AML-193 (cell line): ENCODE results near the gene FKBP4.
A peak's percentile ranks its signal among the peaks of the same experiment; 100 is the strongest.

ENCODE experiments used
- DNase-seq, 2 experiments: peaks; one replicate each; lab custom pipeline; 2025; lab: John Stamatoyannopoulos, UW

Gene FKBP4

GRCh38 chr12:2813214-2814185 lies 18.7 kb downstream of the FKBP4 start:
- peak; percentile 79 to 83 for DNase-seq

- no peak for DNase-seq
Observed at GRCh38 chr12:2819810-2820209, 25.0 kb downstream of the FKBP4 start.

- DNase-seq: no peak
Observed at GRCh38 chr12:2820432-2820831, 25.7 kb downstream of the FKBP4 start.

- DNase-seq: no peak
Observed at GRCh38 chr12:2823483-2823882, 28.7 kb downstream of the FKBP4 start.

- no peak for DNase-seq
Observed at GRCh38 chr12:2824541-2824940, 29.8 kb downstream of the FKBP4 start.

GRCh38 chr12:2825132-2825531 lies 30.4 kb downstream of the FKBP4 start:
- DNase-seq: no peak

GRCh38 chr12:2826036-2826435 lies 31.3 kb downstream of the FKBP4 start:
- DNase-seq: no peak

GRCh38 chr12:2826721-2827515 lies 32.1 kb downstream of the FKBP4 start:
- no peak for DNase-seq

- no peak for DNase-seq
Observed at GRCh38 chr12:2829275-2829674, 34.5 kb downstream of the FKBP4 start.

- DNase-seq: no peak
Observed at GRCh38 chr12:2832550-2833127, 37.9 kb downstream of the FKBP4 start.

GRCh38 chr12:2833327-2833726 lies 38.6 kb downstream of the FKBP4 start:
- no peak for DNase-seq

- no peak for DNase-seq
Observed at GRCh38 chr12:2833810-2834209, 39.0 kb downstream of the FKBP4 start.

GRCh38 chr12:2834581-2835491 lies 40.1 kb downstream of the FKBP4 start, which contains the start of gene NRIP2:
NRIP2 (minus strand) TSS chr12:2835035; CDS start chr12:2834983, 52 bp downstream.
- DNase-seq: no peak

- DNase-seq: no peak
Observed at GRCh38 chr12:2835691-2836403, 41.1 kb downstream of the FKBP4 start.

GRCh38 chr12:2836574-2836973 lies 41.8 kb downstream of the FKBP4 start:
- no peak for DNase-seq

GRCh38 chr12:2841056-2841650 lies 46.4 kb downstream of the FKBP4 start:
- DNase-seq: no peak

GRCh38 chr12:2842948-2843347 lies 48.2 kb downstream of the FKBP4 start:
- no peak for DNase-seq

- DNase-seq: no peak
Observed at GRCh38 chr12:2844786-2845185, 50.0 kb downstream of the FKBP4 start.

- DNase-seq: no peak
Observed at GRCh38 chr12:2845280-2845679, 50.5 kb downstream of the FKBP4 start.

- no peak for DNase-seq
Observed at GRCh38 chr12:2851931-2852330, 57.2 kb downstream of the FKBP4 start.
